Heart left ventricle (tissue), 13 donors: ENCODE results near the gene DNM1.

ENCODE experiments used
- POLR2A ChIP-seq, 2 donors: fragments of 450-650 bp; IDR thresholded peaks; one replicate each; pipeline ENCODE4 v1.6.1; 2017; ENCODE audit warnings: antibody characterized with exemption in 2 of 2, mild to moderate bottlenecking in 2 of 2, moderate library complexity in 2 of 2
- TF ChIP-seq, protein P1 (sequence below), 12 donors: fragments of 200-600 bp; sonication (generic) in 4 of 12; IDR thresholded peaks; one replicate each; pipeline versions ENCODE4 v1.5.0 to v1.8.0; 2018 to 2022; ENCODE audit warnings: antibody characterized with exemption in 12 of 12, mild to moderate bottlenecking in 5 of 12
- donor health status: ischemic (EF 13 %, LVEDD 7.1; RV severe dilation, severe dysfunction).
- donor health status: DM: no; HTN: yes; CAD: no.
- donor health status: DM: no; HTN: no; CAD: no.
- donor health status: ischemic (EF 25% LVEDD 6.9; RV normal size, moderate dysfunction).
- donor health status: ischemic (EF 25% LVEDD 5.7; RV mildly dilated, moderate dysfunction).
- donor health status: ischemic (EF 35%, LVEDD 5.7; RV mildly dilated, moderate dysfunction).
- donor health status: nonischemic (EF 11% LVEDD 7.7; RV severe dilation, severe dysfunction).
- donor health status: DM: yes; HTN: yes; CAD: no.
- donor health status: PGD.
- donor health status: ischemic (EF 29% LVEDD 5.4; RV normal size, mild dysfunction).
- donor health status: nonischemic (EF 23%, LVEDD 6.1; RV moderate dilation, normal function).

DNA sequence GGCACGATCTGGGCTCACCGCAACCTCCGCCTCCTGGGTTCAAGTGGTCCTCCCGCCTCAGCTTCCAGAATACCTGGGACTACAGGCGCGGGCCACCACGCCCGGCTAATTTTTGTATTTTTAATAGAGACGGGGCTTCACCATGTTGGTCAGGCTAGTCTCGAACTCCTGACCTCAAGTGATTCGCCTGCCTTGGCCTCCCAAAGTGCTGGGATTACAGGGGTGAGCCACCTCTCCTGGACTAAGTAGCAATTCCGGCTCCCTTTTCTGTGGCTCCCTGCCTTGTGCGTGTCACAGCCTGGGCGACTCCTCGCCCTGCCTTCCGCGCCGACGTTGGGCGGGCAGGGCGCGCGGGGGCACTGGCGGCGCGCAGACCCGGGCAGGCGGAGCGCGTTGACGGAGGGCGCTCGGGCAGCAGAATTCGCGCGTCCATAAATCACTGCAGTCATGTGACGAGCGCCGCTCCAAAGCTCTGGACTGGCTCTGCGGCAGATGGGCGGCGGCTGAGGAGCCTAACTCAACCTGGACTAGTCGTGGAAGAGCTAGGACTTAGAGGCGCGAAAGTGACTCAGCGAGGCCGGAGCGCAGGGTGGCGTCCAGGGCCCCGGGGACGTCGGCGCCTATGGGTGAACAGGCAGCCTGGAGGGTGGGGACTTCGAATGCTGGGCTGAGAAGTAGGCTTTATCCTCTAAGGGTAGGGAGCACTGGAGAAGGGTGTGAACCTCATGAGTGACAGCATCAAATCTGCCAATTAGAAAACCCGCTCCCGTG is 10.4 kb upstream of the DNM1 start:
- TF ChIP-seq, protein P1, sequence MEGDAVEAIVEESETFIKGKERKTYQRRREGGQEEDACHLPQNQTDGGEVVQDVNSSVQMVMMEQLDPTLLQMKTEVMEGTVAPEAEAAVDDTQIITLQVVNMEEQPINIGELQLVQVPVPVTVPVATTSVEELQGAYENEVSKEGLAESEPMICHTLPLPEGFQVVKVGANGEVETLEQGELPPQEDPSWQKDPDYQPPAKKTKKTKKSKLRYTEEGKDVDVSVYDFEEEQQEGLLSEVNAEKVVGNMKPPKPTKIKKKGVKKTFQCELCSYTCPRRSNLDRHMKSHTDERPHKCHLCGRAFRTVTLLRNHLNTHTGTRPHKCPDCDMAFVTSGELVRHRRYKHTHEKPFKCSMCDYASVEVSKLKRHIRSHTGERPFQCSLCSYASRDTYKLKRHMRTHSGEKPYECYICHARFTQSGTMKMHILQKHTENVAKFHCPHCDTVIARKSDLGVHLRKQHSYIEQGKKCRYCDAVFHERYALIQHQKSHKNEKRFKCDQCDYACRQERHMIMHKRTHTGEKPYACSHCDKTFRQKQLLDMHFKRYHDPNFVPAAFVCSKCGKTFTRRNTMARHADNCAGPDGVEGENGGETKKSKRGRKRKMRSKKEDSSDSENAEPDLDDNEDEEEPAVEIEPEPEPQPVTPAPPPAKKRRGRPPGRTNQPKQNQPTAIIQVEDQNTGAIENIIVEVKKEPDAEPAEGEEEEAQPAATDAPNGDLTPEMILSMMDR (IDR thresholded peaks at IDR 0.05): peak in 7 of 12 donors; percentile 29 to 76 (median 53)
- TF ChIP-seq POLR2A (IDR thresholded peaks at IDR 0.05): peak in 1 of 2 donors; percentile 45
